ENCODE results near the gene EFCAB6. TPM values are rescaled to one million over a fixed set of nuclear protein-coding genes. Genes with fewer than 3 reads are reported as not detected.

Gene EFCAB6
- total RNA-seq, 4 donors from 2014 or later = 0.68 to 3.7 (median 0.80) TPM; not detected in 1

GRCh38 chr22:43483266-43483665 lies 328.8 kb downstream of the EFCAB6 start:
- H3K4me1 ChIP-seq = no peaks in the 10 kb centered on the region
- no peaks in the 10 kb centered on the region for H3K9me3 ChIP-seq
- H3K27ac ChIP-seq = no peak overlapping the region
- no peaks in the 10 kb centered on the region for H3K27me3 ChIP-seq
- TF ChIP-seq EP300 (IDR thresholded peaks at IDR 0.05; ENCODE audit: low read depth) (no peak), POLR2AphosphoS5 (IDR thresholded peaks at IDR 0.05) (no peak), CTCF (IDR thresholded peaks at IDR 0.05) (no peak), POLR2A (IDR thresholded peaks at IDR 0.05) (no peak)
- no peaks in the 10 kb centered on the region for H3K36me3 ChIP-seq
- in situ Hi-C loops (cut with MboI; ENCODE audit: low pct_ligation_motif_present in 1 of 4, low pct_unique_long_range_greater_than_20kb in 1 of 4, low sequenced_read_pairs in 3 of 4) = no loop called here
- H3K4me3 ChIP-seq = no peak overlapping the region
- 50 to 75% methylated on average over 2 to 13 of the region's 13 CpGs for WGBS, 2 donors (ENCODE audit: low coverage in 1 of 2)
- DNase-seq = no peak
- intact Hi-C loops (cut with DNase I; ENCODE audit: low total_unique reads) = loop anchor here (5.0 kb wide), 1 partner anchor 276 kb away; no protein-coding TSS in a partner anchor

DNA sequence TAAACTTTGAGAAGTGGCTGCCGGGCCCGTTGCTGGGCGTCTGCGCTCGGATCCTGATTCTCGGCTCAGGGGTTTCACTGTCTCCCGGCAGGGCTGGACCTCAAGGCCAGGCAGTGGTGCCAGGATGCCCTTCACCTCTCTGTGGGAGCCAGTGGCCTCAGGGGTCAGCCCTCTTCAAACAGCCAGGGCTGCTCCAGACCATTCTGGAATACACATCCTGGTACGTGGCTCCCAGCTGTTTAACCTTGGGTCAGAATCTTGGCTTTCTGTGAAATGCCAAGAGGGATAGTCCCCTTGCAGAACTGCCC lies 329.8 kb downstream of the EFCAB6 start:
- H3K4me1 ChIP-seq = no peaks in the 10 kb centered on the region
- no peak for TF ChIP-seq POLR2AphosphoS5 (IDR thresholded peaks at IDR 0.05)
- no peak for TF ChIP-seq POLR2A (IDR thresholded peaks at IDR 0.05)
- TF ChIP-seq CTCF (IDR thresholded peaks at IDR 0.05) = no peak
- TF ChIP-seq EP300 (IDR thresholded peaks at IDR 0.05; ENCODE audit: low read depth) = no peak
- H3K27ac ChIP-seq = no peak overlapping the region
- no peaks in the 10 kb centered on the region for H3K9me3 ChIP-seq
- no peak for DNase-seq
- H3K36me3 ChIP-seq = no peaks in the 10 kb centered on the region
- in situ Hi-C loops (cut with MboI; ENCODE audit: low pct_ligation_motif_present in 1 of 4, low pct_unique_long_range_greater_than_20kb in 1 of 4, low sequenced_read_pairs in 3 of 4) (no loop called here), intact Hi-C loops (cut with DNase I; ENCODE audit: low total_unique reads) (loop anchor here (5.0 kb wide), 1 partner anchor 275 kb away; no protein-coding TSS in a partner anchor)
- 55% methylated on average over 8 of the region's 8 CpGs; no CpG with 5 or more reads in 1 of the 2 donors for WGBS, 2 donors (ENCODE audit: low coverage in 1 of 2)
- H3K27me3 ChIP-seq = no peaks in the 10 kb centered on the region
- no peak overlapping the region for H3K4me3 ChIP-seq

- TF ChIP-seq CTCF (IDR thresholded peaks at IDR 0.05) = no peak
- no peak for TF ChIP-seq POLR2A (IDR thresholded peaks at IDR 0.05)
- no peak for TF ChIP-seq POLR2AphosphoS5 (IDR thresholded peaks at IDR 0.05)
- TF ChIP-seq EP300 (IDR thresholded peaks at IDR 0.05; ENCODE audit: low read depth) = no peak
Measured at GRCh38 chr22:43481568-43482317, 330.4 kb downstream of the EFCAB6 start.

DNA sequence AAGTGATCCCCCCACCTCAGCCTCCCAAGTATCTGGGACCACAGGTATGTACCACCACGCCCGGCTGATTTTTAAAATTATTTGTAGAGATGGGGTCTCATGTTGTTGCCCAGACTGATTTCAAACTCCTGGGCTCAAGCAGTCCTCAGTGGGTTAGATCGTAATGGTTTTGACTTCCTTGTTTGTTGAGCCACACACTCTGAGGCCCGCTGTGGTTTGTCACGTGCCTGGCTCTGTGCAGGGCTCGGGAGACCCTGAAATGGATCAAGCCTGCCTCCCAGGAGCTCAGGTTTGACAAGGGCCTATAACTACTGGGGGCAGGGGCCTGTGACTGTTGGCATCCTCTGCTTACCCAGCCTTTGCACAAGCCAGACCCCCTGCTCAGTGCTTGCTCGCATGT lies 332.1 kb downstream of the EFCAB6 start:
- intact Hi-C loops (cut with DNase I; ENCODE audit: low total_unique reads) = loop anchor here (5.0 kb wide), 1 partner anchor 273 kb away; no protein-coding TSS in a partner anchor
- no peak overlapping the region for H3K27ac ChIP-seq
- no peak overlapping the region for H3K4me3 ChIP-seq
- WGBS, 2 donors (ENCODE audit: low coverage in 1 of 2) = 13 to 61% methylated on average over 4 to 7 of the region's 7 CpGs
- H3K36me3 ChIP-seq = no peaks in the 10 kb centered on the region
- H3K27me3 ChIP-seq = no peaks in the 10 kb centered on the region
- in situ Hi-C loops (cut with MboI; ENCODE audit: low pct_ligation_motif_present in 1 of 4, low pct_unique_long_range_greater_than_20kb in 1 of 4, low sequenced_read_pairs in 3 of 4) = no loop called here
- DNase-seq = no peak
- no peaks in the 10 kb centered on the region for H3K4me1 ChIP-seq
- TF ChIP-seq EP300 (IDR thresholded peaks at IDR 0.05; ENCODE audit: low read depth) (no peak), POLR2A (IDR thresholded peaks at IDR 0.05) (no peak), CTCF (IDR thresholded peaks at IDR 0.05) (no peak), POLR2AphosphoS5 (IDR thresholded peaks at IDR 0.05) (no peak)
- no peaks in the 10 kb centered on the region for H3K9me3 ChIP-seq

More at GRCh38 chr22:43481568-43482317, 330.4 kb downstream of the EFCAB6 start:
- DNase-seq = no peak
- Histone ChIP-seq H3K27me3 (no peaks in the 10 kb centered on the region), H3K4me1 (no peaks in the 10 kb centered on the region), H3K4me3 (no peak overlapping the region), H3K9me3 (no peaks in the 10 kb centered on the region), H3K36me3 (no peaks in the 10 kb centered on the region), H3K27ac (no peak overlapping the region)
- intact Hi-C loops (cut with DNase I; ENCODE audit: low total_unique reads) (loop anchor here (5.0 kb wide), 1 partner anchor 274 kb away; no protein-coding TSS in a partner anchor), in situ Hi-C loops (cut with MboI; ENCODE audit: low pct_ligation_motif_present in 1 of 4, low pct_unique_long_range_greater_than_20kb in 1 of 4, low sequenced_read_pairs in 3 of 4) (no loop called here)
- WGBS, 2 donors (ENCODE audit: low coverage in 1 of 2) = 47% methylated on average over 6 to 18 of the region's 18 CpGs

Measured in transverse colon (tissue), 4 donors.